GM19351 (cell line): ENCODE data around the gene SIGLEC6.
"Not testable (repeated sequence)": the region's sequence is repeated elsewhere in the genome, so short reads cannot be mapped to it uniquely, and the experiment has no call there.

ENCODE experiments used
- ATAC-seq: cut with Tn5 transposase; IDR thresholded peaks from one replicate; pipeline ENCODE4 v1.9.1; 2021; ENCODE audit warnings: mild to moderate bottlenecking, moderate library complexity; ENCODE audit not compliant: unreplicated experiment

The SIGLEC6 gene

DNA sequence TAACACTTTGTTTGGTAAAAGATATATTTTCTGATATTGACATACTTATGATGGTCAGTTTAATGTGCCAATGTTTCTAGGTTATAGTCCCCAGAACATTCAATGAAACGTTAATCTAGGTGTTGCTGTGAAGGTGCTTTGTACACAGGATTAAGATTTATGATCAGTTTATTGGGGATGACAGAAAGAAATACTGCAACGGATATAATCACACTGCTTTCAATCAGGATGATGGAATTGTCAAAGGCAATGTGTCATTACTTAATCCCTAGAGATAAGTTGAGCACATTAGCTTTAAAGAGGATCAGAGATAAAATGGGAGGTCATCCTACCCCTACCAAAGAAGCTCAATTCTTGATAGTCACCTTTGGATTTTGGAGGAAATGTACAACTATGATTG lies 17.5 kb downstream of the SIGLEC6 start:
- ATAC-seq = no peak

DNA sequence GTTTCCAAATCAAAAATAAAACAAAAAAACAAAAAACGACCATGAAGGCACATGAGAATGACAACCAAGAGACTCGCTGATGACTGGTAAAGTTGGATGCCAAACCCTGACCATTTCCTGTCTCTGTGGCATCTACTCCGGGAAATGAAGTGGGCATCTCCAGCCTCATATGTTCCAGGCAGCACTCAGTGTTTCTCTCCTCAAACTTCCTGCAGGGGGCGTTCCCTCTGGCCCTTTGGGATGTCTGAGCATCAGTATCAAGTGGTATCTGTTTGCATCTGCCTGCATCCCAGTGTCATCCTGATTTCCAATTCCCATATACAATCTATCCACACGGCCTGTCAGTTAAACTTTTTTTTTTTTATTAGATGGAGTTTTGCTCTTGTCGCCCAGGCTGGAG lies 20.1 kb downstream of the SIGLEC6 start:
- ATAC-seq = no peak

DNA sequence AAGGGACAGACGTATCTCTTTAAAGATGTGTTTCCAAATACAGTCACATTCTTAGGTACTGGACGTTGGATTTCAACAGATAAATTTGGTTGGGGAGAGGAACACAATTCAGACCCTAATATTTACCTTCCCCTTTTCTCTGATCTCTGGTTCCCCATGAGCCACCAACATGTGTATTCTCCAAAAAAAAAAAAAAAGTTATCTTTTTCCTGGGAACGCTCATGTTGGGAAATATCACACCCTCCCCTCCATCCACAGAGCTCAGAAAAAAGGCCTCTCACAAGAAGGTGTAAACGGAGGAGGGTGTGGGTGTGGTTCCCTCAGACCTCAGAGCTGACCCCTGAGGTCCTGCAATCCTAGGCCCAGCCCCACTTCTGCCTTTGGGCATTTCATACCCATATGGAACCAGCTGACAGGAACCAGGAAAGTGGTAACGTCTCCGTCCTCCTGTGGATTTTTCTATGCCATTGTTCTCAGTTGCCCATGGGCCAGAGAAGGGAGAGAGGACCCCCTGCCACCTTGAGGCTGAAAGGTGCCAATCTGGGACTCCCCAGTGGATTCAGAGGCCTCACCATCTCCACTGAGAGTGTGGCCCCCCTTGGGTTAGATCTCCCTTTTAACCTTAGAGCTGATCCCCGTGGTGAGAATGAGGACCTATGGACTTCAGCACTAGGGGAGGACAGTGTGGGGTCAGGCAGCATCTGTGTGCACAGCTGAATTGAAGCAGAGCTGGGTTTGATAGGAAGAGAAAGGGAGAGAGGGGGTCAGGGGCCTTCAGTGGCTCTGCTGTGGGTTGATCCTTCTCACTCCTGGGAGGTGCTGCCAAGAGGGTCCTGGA lies 21.4 kb downstream of the SIGLEC6 start:
- ATAC-seq = no peak

DNA sequence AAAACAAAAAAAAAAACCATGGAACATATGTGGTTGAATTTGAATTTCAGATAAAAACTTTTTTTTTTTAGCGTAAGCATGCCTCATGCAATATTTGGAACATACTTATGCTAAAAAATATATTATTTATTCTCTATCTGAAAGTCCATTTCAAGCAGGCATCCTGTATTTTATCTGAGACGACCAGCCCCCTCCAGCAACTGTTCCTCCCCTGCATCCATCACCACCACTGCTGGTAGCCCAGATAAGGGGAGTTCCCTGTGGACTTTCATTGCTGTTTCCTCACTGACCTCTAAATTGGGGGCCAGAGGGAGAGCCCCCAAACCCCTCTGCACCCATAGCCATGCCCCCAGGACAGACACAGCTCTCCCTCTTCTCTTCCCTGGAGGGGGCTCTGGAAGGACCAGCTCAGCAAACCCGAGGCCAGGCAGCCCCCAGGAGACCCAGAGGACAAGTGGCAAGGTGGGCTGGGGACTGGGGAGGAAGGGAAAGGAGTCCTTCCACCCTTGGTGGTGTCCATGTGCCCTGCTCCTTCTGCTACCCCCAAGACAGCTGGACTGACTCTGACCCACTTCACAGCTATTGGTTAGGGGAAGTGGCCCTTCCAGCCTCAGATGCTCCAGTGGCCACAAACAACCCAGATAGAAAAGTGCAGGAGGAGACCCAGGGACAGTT lies 23.3 kb downstream of the SIGLEC6 start:
- no peak for ATAC-seq

DNA sequence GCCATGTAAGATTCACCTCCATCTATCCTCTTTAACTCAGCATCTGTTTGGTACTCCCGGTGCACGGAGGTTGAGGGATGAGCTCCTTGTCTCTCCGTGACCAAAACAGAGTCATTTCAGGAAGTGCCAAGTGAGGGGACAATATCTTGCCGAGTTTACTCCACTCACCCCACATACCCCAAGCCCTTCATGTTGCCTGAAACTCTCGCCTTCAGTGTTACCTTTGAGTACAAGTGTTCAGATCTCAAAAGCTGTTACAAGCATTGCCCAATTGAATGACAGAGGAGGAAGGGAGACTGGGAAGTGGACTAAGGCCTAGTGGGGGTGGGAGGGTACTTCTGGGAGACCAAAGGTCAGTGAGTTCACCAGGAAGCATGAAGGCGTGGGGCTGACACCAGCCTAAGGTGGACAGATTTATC lies 23.8 kb downstream of the SIGLEC6 start:
- no peak for ATAC-seq

DNA sequence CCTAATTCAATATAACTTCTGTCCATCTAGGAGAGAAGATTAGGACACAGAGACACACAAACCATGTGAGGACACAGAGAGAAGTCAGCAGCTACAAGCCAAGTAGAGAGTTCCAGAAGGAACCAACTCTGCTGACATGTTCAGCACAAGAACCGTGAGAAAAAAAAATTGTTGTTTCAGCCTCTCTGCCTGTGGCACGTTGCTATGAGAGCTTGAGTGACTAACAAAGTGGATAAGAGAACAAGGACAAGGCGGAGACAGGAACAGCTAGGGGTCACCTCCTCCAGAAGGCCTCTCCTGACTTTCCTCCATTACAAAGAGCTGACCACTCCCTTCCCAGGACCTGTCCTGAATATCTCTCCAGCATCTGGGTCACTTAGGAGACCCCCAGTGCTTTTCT lies 24.3 kb downstream of the SIGLEC6 start:
- no peak for ATAC-seq

DNA sequence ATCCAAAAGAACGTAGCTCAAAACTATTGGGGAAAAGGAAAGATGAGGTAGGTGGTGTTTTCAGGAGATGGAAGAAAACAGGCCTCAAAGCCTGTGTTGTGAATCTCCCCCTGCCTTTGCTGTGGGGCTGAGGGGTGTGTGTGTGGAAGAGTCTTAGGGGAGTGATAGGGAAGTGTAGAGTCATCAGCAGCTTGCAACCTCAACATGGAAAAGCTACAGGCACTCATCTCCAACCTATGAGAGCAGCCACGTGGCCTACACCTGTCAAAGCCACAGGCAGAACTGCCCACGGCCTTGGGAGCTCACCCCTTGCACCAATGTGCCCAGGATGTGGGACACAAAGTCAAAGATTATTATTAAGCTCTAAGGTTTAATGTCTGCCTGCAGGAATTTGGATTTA lies 25.6 kb downstream of the SIGLEC6 start:
- ATAC-seq = no peak

DNA sequence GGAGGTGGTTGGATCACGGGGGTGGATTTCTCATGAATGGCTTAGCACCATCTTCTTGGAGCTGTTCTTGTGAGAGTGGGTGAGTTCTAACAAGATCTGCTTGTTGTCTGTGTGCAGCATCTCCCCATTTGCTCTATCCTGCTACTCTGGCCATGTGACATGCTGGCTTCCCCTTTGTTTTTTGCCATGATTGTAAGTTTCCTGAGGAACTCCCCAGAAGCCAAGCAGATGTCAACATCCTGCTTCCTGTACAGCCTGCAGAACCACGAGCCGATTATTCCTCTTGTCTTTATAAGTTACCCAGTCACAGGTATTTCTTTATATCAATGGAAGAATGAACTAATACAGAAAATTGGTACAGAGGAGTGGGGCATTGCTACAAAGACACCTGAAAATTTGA lies 27.6 kb downstream of the SIGLEC6 start:
- ATAC-seq = no peak

DNA sequence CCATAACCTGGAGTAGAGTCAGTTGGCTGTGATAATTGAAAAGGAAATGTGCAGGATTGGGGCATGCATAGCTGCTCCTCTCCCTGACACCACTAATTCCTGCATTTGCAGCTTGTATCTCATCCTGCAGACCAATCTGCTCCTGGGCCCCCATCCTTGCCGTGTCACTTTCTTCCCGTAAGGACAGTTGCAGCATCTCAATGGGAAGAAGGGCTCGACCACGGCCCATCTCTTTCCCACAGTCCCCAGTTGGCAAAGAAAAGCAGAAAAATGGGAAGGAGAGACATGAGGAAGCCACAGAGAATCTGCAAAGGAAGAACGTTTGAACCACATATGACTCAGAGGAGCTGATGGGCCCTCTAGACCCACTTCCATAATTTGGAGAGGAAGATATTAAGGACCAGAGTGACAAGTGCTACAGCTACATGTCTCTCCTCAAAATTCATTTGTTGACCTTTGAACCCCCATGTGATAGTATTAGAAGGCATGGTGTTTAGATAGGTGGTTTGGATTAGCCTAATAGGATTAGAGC lies 28.1 kb downstream of the SIGLEC6 start:
- ATAC-seq = no peak

DNA sequence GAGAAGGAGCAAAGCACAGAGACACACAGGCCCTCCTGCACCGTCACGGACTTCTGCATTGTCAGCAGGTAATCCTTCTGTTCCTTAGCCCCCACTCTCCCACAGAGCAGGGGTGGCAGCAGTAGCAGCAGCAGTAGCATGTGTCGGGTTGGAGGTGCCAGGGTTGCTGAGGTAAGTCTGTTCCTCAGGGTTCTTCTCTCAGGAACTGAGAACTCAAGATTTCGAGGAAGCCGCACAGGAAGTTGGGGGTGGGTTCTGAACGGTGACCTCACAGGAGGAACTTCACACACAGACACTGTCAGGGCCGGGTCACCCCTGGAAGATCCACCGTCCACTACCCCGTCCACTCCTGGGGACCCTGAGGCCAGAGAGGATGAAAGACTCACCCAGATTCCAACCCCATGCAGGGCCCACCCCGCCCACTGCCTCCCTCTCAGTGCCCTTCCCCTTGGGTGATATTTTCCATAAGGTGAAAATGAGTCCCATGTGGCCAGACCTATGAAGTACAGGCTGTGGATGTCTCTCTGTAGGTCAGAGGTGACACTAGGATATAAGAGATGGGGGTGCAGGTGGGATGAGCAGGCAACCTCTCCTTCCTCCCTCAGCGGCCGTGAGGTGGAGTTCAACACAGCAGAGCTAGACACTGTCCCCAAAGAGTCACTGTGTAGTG lies 29.7 kb downstream of the SIGLEC6 start, which contains the start of gene SIGLEC12:
Gene SIGLEC12 (minus strand): TSS at position 207 of the 670 bp plus-strand sequence. CDS start 67 bp downstream, at position 140.
- no peak for ATAC-seq

DNA sequence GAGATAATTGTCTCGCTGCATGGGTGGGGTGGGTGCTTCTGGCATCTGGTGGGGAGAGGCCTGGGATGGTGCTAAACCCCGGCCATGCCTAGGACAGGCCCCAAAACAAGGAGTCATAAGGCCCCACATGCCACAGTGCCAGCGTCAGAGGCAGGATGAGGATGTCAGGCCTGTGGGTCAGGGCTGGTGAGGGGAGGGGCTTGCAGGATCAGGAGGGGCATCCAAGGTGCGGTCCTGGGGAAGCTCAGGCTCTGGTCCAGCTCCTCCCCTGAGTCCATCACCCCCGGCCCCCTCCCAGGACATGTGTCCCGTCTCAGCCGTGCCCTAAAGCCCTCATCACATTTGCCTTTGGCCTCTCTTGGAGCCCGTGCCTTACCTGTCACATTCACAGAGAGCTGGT lies 30.5 kb downstream of the SIGLEC6 start:
- not testable (repeated sequence) for ATAC-seq

DNA sequence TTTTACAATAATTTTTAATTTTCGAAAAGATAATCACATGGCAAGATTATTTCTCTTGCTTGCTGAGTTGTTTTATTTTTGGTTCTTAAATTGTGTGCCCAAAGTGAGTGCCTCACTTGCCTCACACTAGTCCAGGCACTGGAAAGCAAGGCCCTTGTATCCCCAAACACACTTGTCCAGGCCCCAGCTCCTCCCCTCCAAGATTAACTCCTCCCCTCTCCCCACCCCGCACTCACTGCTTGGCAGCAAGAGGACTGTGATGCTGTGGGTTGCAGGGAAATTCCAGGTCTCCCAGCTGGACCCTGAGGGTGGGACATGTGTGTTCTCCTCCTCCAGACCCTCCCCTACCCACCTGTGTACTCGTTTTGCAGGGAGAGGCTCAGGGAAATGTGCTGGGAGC lies 33.8 kb downstream of the SIGLEC6 start:
- ATAC-seq = no peak

DNA sequence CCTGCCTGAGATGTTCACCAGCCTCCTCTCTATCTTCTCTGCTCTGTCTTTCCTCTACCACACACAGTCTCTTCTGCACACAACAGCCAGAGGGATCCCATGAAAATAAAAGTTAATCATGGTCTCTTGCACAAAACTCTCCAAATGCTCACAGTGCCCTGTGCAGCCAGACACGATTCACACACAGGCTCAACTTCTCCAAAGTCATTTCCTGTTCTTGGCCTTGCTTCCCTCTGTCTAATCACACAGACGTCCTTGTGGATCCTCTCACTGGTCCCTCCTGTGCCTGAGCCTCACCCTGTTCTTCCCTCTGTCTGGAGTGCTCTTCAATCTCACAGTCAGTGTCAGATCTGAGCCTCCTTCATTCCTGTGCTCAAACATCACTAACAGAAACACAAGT lies 37.7 kb downstream of the SIGLEC6 start:
- ATAC-seq = no peak

DNA sequence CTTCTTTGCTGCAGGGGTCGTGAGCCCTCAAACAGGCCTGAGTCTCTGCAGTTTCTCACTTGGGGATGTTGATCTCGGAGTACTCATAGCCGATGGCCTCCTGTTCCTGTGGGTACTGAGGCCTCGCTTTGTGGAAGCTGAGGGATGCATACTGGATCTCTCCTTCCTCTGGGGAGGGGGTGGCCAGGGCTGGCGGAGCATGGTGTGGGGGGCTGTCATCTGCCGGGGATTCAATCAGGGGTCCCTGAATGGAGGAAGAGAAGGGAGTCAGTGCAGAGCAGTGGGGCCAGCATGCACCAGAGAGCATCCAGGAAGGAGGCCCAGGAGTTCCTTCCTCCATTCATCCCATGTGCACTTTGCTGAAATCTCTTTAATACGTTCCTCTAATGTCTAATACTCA lies 39.9 kb downstream of the SIGLEC6 start:
- no peak for ATAC-seq

DNA sequence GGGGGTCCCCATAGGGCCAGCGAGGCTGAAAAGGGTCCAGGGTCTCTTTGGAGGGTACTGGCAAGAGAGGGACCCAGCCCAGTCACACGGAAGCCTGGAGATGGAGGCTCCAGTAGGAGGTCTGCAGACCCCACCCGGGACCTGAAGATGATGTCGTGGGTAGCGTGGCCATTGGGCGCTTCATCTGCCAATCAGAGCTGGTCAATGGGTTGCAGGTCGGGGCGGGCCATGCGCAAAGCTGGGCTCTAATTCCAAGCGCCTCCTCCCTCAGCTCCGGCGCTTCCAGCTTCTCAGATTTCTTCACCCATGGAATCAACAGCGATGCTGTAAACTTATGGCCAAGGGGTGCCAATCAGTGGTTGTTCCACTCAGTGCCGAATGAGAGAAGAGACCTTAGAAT lies 40.8 kb downstream of the SIGLEC6 start:
- ATAC-seq = no peak

DNA sequence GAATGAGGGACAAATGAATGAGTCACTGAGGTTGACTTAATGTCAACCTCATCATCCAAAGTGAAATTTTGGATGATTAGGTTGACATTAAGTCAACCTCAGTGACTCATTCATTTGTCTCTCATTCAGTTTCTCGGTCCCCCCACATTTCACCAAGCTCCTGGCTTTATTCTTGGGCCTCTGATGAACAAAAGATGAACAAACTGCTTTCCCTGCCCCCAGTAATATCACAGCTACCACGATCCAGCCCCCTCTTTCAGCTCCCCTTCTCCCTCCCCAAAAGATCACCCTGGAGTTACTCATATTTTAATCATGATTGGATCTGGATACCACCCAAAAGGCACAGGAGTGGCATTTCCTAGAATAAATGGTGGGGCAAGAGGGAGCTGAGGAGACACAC lies 42.4 kb downstream of the SIGLEC6 start:
- no peak for ATAC-seq

DNA sequence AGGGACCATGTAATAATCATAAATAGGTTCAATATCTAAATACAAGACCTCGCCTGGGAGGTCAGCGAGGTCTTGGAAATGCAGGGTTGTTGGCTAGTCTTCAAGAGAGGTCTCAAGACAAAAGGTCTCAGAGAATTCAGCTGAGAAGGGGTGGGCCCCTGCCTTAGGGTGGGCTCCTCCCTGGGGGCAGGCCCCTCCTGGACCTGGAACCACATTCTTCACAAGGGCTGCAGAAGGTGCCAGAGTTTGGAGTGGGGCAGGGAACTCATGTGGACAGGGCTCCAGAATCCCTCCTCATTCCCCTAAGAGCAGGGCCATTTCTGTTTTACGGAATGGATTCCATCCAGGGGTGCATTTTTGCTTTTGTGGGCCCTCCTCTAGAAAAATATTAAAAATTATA lies 43.0 kb downstream of the SIGLEC6 start:
- ATAC-seq = no peak

DNA sequence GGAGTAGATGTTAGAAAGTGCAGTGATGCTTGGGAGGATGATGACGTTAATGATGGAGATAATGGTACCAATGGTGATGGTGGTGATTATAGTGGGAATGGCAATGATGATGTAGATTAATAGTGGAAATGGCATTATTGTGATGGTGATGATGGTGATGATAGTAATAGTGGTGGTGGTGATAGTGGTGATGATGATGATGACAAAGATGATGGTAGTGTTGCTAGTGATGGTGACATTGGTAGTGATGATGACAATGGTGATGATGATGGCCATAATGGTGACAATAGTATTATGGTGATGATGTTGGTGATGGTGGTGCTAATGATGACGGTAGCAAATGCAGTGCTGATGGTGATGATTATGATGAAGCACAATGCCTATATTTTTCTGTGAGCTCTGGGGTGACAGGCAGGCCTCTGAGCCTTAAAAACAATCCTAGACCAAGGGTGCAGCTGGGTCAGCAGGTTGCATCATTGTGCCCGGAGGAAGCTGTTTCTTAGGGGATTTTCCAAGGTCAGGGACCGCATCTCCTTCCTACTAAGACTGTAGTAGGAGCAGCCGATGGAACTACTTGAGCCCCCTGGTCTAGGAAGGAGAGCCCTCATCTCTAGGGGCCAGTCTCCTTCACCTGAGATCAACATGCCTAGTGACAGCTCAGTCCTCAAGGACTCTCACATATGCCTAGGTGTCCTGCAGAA lies 45.4 kb downstream of the SIGLEC6 start:
- no peak for ATAC-seq

DNA sequence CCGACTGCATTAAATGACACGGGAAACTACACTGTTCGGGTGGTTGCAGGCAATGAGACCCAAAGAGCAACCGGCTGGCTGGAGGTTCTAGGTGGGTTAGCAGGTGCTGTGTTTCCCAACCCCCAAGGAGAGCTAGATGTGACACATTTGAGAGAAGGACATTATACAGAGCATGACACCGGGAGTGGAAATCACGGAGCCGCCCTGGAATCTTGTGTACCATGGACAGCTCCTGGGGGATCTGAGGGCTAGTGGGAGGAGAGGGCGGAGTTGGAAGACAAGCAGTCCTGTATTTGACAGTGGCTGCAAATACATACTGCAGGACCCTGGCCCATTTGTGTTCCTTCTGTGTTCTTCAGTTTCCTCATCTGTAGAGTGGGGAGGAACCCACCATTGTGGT lies 50.9 kb downstream of the SIGLEC6 start:
- no peak for ATAC-seq

DNA sequence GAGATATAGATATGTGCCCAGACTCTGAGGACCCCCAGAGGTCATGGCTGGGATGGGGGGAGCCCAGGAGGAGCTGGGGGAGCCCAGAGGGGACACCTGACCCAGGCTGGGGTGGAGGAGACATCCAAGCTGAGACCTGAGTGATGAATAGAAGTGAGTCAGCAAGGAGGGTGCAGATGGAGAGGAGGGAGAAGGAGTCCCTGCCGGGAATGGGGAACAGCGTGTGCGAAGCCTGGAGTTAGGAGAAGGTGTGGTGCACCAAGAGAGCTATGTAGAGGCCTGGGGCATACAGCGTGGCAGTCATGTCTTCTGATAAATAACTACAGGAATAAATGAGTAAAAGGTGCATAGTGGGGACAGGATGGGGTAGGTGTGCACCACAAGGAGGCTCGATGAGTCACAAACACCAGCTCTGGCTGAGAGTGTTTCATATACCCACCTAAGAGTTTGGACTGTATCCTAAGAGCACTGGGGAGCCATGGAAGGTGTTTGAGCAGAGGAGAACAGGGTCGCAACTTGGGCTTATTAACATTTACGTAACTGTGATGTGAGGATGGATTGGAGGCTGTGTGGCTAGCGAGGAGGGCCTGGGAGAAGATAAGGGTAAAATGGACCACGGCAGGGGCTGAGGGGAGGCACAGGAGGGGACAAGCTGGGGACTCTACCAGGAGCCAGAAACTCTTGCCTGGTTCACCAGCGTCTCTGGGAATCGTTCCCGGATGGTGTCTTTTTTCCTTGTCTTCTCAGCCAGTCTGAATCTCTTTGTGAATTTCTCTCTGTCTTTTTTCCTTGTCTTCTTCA lies 51.7 kb downstream of the SIGLEC6 start:
- no peak for ATAC-seq
